Subcutaneous abdominal adipose tissue (tissue), 5 donors: ENCODE results near the gene AIRE.
"Not testable (repeated sequence)": the region's sequence is repeated elsewhere in the genome, so short reads cannot be mapped to it uniquely, and the experiment has no call there.

Experiments
- H3K27ac ChIP-seq: one replicate; pipeline ENCODE4 v1.7.0; 2013; ENCODE audit warnings: low read depth, mild to moderate bottlenecking, inconsistent platforms, low read length, moderate library complexity
- H3K27me3 ChIP-seq, 5 donors: one replicate each; pipeline ENCODE4 v1.7.0; 2013; ENCODE audit warnings: low read length in 5 of 5, inconsistent platforms in 1 of 5; ENCODE audit not compliant: control insufficient read depth in 5 of 5, insufficient read depth in 4 of 5
- H3K36me3 ChIP-seq, 5 donors: one replicate each; pipeline ENCODE4 v1.7.0; 2013; ENCODE audit warnings: low read length in 5 of 5; ENCODE audit not compliant: control insufficient read depth in 5 of 5, insufficient read depth in 5 of 5
- H3K4me1 ChIP-seq, 5 donors: one replicate each; pipeline ENCODE4 v1.7.0; 2013; ENCODE audit warnings: low read length in 5 of 5, mild to moderate bottlenecking in 3 of 5, moderate library complexity in 1 of 5; ENCODE audit not compliant: control insufficient read depth in 5 of 5, insufficient read depth in 5 of 5
- H3K4me3 ChIP-seq, 5 donors: one replicate each; pipeline ENCODE4 v1.7.0; 2013; ENCODE audit warnings: low read length in 5 of 5, low read depth in 1 of 5
- H3K9ac ChIP-seq, 5 donors: one replicate each; pipeline ENCODE4 v1.7.0; 2013; ENCODE audit warnings: low read length in 5 of 5, mild to moderate bottlenecking in 4 of 5, moderate library complexity in 3 of 5
- H3K9me3 ChIP-seq, 5 donors: one replicate each; pipeline ENCODE4 v1.7.0; 2013; ENCODE audit warnings: low read length in 5 of 5; ENCODE audit not compliant: control insufficient read depth in 5 of 5
- donor health status: healthy.
- donor health status: healthy.
- donor health status: healthy.
- donor health status: healthy.
- donor health status: healthy.

AIRE gene

DNA sequence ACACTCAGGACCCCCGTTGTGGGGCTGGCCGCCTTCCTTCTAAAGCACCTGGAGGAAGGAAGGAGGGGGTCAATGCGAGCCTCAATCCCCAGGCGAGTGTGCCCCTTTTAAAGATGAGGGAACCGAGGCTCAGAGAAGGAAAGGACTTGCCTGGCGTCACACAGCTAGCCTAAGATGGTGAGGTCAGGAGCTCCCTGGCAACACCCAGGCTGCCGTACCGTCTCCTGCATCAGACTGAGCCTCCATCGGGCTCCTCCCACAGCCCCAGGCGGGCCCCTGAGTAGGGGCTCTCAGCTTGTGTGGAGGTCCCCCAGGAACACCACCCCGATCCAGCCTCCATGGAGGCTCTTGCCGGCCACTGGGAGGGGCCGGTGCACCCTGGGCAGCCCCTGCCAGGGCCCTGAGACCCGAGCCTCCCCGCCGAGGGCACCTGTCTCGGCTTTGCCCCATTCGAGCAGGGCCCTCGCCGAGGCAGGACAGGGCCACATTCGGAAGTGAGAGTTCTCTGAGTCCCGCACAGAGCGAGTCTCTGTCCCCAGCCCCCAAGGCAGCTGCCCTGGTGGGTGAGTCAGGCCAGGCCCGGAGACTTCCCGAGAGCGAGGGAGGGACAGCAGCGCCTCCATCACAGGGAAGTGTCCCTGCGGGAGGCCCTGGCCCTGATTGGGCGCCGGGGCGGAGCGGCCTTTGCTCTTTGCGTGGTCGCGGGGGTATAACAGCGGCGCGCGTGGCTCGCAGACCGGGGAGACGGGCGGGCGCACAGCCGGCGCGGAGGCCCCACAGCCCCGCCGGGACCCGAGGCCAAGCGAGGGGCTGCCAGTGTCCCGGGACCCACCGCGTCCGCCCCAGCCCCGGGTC is at the start of gene AIRE:
TSS of gene AIRE (plus strand) at position 739 of the 855 bp plus-strand sequence. CDS start 131 bp downstream, outside the sequence.
- H3K9me3 ChIP-seq: no peaks in the 10 kb centered on the region
- H3K4me3 ChIP-seq: no peak within 1 kb of the TSS
- peaks cover 0 to 7% (median 0%) of the 10 kb centered on the region in 5 donors for H3K4me1 ChIP-seq
- no peaks in the 10 kb centered on the region for H3K36me3 ChIP-seq
- no peak within 1 kb of the TSS for H3K9ac ChIP-seq
- peaks cover 6 to 23% (median 17%) of the 10 kb centered on the region in 5 donors for H3K27me3 ChIP-seq
- H3K27ac ChIP-seq: no peak within 1 kb of the TSS

- not testable (repeated sequence) for H3K9ac ChIP-seq, H3K4me3 ChIP-seq
These were observed 45.3 kb upstream of the AIRE start for GRCh38 chr21:44240353-44240752.

GRCh38 chr21:44240842-44241241 is 44.8 kb upstream of the AIRE start, which contains the start of gene ICOSLG:
TSS of gene ICOSLG (minus strand) at chr21:44240943. CDS start at chr21:44240817, 126 bp downstream.
- not testable (repeated sequence) for H3K9ac ChIP-seq, H3K9me3 ChIP-seq, H3K27ac ChIP-seq, H3K4me1 ChIP-seq, H3K36me3 ChIP-seq, H3K27me3 ChIP-seq, H3K4me3 ChIP-seq

More at GRCh38 chr21:44240353-44240752, 45.3 kb upstream of the AIRE start:
- not testable (repeated sequence) for H3K27me3 ChIP-seq, H3K9me3 ChIP-seq, H3K27ac ChIP-seq, H3K4me1 ChIP-seq, H3K36me3 ChIP-seq

GRCh38 chr21:44241281-44241680 is 44.4 kb upstream of the AIRE start:
- not testable (repeated sequence) for H3K9me3 ChIP-seq, H3K27me3 ChIP-seq, H3K4me1 ChIP-seq, H3K9ac ChIP-seq, H3K27ac ChIP-seq, H3K36me3 ChIP-seq, H3K4me3 ChIP-seq

DNA sequence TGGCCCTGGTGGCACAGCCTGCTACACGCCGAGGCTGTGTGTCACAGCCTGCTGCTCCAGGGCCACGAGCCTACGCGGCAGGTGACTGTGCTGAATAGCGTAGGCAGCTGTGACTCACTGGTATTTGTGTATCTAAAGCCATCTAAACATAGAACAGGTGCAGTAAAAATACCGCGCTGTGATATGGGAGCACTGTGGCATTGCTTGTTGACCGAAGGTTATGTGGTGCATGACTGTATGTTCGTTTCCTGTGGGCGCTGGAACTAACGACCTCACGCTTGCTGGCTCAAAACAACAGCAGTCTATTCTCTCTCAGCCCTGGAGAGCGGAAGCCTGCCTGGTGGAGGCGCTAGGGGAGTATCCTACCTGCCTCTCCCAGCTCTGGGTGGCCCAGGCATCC is 41.7 kb upstream of the AIRE start:
- H3K9ac ChIP-seq, H3K27me3 ChIP-seq, H3K9me3 ChIP-seq, H3K4me1 ChIP-seq, H3K36me3 ChIP-seq, H3K4me3 ChIP-seq, H3K27ac ChIP-seq: not testable (repeated sequence)

GRCh38 chr21:44247904-44248303 is 37.8 kb upstream of the AIRE start:
- H3K27ac ChIP-seq, H3K4me3 ChIP-seq, H3K36me3 ChIP-seq, H3K9me3 ChIP-seq, H3K27me3 ChIP-seq, H3K4me1 ChIP-seq, H3K9ac ChIP-seq: not testable (repeated sequence)

GRCh38 chr21:44249204-44250037 is 36.3 kb upstream of the AIRE start:
- not testable (repeated sequence) for H3K4me1 ChIP-seq, H3K4me3 ChIP-seq, H3K27me3 ChIP-seq, H3K9ac ChIP-seq, H3K27ac ChIP-seq, H3K36me3 ChIP-seq, H3K9me3 ChIP-seq

- Histone ChIP-seq H3K9me3 (no peaks in the 10 kb centered on the region), H3K4me3 (no peak overlapping the region), H3K9ac (no peak overlapping the region)
These were observed 31.6 kb upstream of the AIRE start for GRCh38 chr21:44253832-44254710.

DNA sequence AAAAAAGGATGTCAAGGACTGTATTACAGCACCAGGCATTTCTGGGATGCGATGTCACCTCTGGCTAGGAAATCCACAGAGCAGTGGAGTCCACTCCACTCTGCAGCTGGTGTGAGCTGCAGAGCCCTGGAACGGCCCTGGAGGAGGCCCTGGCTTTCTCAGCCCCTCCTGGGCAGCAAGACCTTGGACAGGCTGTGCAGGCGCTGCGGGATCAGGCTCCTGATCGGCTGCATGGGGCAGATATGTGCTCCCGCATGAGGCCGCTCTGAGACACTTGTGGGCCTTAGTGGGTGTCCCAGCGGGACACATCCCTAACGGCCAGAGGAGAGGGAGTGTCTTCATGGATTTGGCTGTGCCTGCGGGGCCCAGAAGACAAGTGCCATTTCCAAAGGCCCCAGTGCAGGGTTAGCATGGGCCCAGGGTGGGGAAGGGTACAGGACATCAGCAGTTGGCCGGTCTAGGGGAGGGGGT is 30.1 kb upstream of the AIRE start:
- Histone ChIP-seq H3K9ac (no peak overlapping the region), H3K27me3 (peaks cover 0 to 2% (median 0%) of the 10 kb centered on the region in 5 donors), H3K36me3 (no peaks in the 10 kb centered on the region), H3K27ac (no peak overlapping the region), H3K4me3 (no peak overlapping the region), H3K9me3 (peaks cover 0 to 10% (median 0%) of the 10 kb centered on the region in 5 donors), H3K4me1 (peaks cover 0 to 4% (median 0%) of the 10 kb centered on the region in 5 donors)

More at GRCh38 chr21:44253832-44254710, 31.6 kb upstream of the AIRE start:
- Histone ChIP-seq H3K27me3 (peaks cover 0 to 2% (median 0%) of the 10 kb centered on the region in 5 donors), H3K4me1 (peaks cover 0 to 4% (median 0%) of the 10 kb centered on the region in 5 donors), H3K36me3 (no peaks in the 10 kb centered on the region), H3K27ac (no peak overlapping the region)
